HFFc6 (cell line): ENCODE data around the gene TUBGCP6. TPM values are rescaled to one million over a fixed set of nuclear protein-coding genes. Genes with fewer than 3 reads are reported as not detected.

Experiments used
- DNase-seq: peaks from one replicate; pipeline ENCODE4 v3.0.0-alpha.2; 2018
- H3K27ac Mint-ChIP-seq: 2 replicates; pipeline ENCODE4 v1.8.0; 2020; ENCODE audit warnings: mild to moderate bottlenecking, mixed read lengths
- H3K27me3 Mint-ChIP-seq: 2 replicates; pipeline ENCODE4 v1.8.0; 2021; ENCODE audit warnings: mild to moderate bottlenecking, moderate library complexity, mixed read lengths; ENCODE audit not compliant: insufficient read depth
- H3K36me3 Mint-ChIP-seq: 2 replicates; pipeline ENCODE4 v1.8.0; 2021; ENCODE audit warnings: low read depth, mixed read lengths
- H3K4me1 Mint-ChIP-seq: 2 replicates; pipeline ENCODE4 v1.8.0; 2020; ENCODE audit warnings: low read depth, mixed read lengths
- H3K4me3 Mint-ChIP-seq: 2 replicates; pipeline ENCODE4 v1.8.0; 2020; ENCODE audit warnings: mild to moderate bottlenecking, moderate library complexity, mixed read lengths
- H3K9me3 Mint-ChIP-seq: 2 replicates; pipeline ENCODE4 v1.8.0; 2020; ENCODE audit warnings: mild to moderate bottlenecking, mixed read lengths
- CTCF ChIP-seq: fragments of 200-600 bp; sonication (generic); IDR thresholded peaks from 2 replicates; pipeline ENCODE4 v1.5.0; 2021; ENCODE audit warnings: antibody characterized with exemption, mild to moderate bottlenecking
- total RNA-seq, 6 experiments: library from RNA; stranded (reverse); fragmentation: NEBNext Ultra II Directional; extraction: Animal tissue kit (Norgen Biotek cat#: 25700); gene quantifications; 2 replicates in 1 of 6; 3 replicates in 5 of 6; pipeline ENCODE4 v1.2.3, GENCODE V29; 2021

The TUBGCP6 gene
- total RNA-seq, 6 experiments from 2014 or later, result 20.1 to 26.8 (median 21.7) TPM

GRCh38 chr22:50250249-50250554 is 5.4 kb upstream of the TUBGCP6 start:
- DNase-seq, result no peak
- Mint-ChIP-seq H3K36me3 (no peaks in the 10 kb centered on the region), H3K4me1 (peaks cover 17% of the 10 kb centered on the region; the same call in 1 of the 2 replicates), H3K4me3 (peak overlapping the region; percentile 86), H3K27ac (no peak overlapping the region; the same call in 1 of the 2 replicates), H3K27me3 (peaks cover 6% of the 10 kb centered on the region), H3K9me3 (no peaks in the 10 kb centered on the region)
- TF ChIP-seq CTCF, result no peak

GRCh38 chr22:50249341-50250248 is 4.8 kb upstream of the TUBGCP6 start:
- no peak overlapping the region; the same call in 1 of the 2 replicates for H3K27ac Mint-ChIP-seq
- peaks cover 17% of the 10 kb centered on the region; the same call in 1 of the 2 replicates for H3K4me1 Mint-ChIP-seq
- peaks cover 5% of the 10 kb centered on the region; the same call in 1 of the 2 replicates for H3K36me3 Mint-ChIP-seq
- no peak for TF ChIP-seq CTCF
- DNase-seq, result no peak
- H3K4me3 Mint-ChIP-seq, result peak overlapping the region; percentile 86
- H3K27me3 Mint-ChIP-seq, result peaks cover 8% of the 10 kb centered on the region
- no peaks in the 10 kb centered on the region; the same call in 1 of the 2 replicates for H3K9me3 Mint-ChIP-seq

- H3K4me1 Mint-ChIP-seq, result peaks cover 23% of the 10 kb centered on the region; the same call in 1 of the 2 replicates
- no peak for TF ChIP-seq CTCF
- no peak overlapping the region for H3K4me3 Mint-ChIP-seq
- H3K36me3 Mint-ChIP-seq, result peaks cover 10% of the 10 kb centered on the region; the same call in 1 of the 2 replicates
- H3K27me3 Mint-ChIP-seq, result peaks cover 8% of the 10 kb centered on the region
- DNase-seq, result no peak
- no peaks in the 10 kb centered on the region; the same call in 1 of the 2 replicates for H3K9me3 Mint-ChIP-seq
- H3K27ac Mint-ChIP-seq, result peak overlapping the region; percentile 85
Measured at GRCh38 chr22:50248196-50249081, 3.6 kb upstream of the TUBGCP6 start.

GRCh38 chr22:50247748-50248147 is 2.9 kb upstream of the TUBGCP6 start:
- no peaks in the 10 kb centered on the region; the same call in 1 of the 2 replicates for H3K9me3 Mint-ChIP-seq
- H3K27ac Mint-ChIP-seq, result peak overlapping the region; percentile 85
- peaks cover 13% of the 10 kb centered on the region for H3K36me3 Mint-ChIP-seq
- peaks cover 28% of the 10 kb centered on the region for H3K4me1 Mint-ChIP-seq
- peaks cover 11% of the 10 kb centered on the region for H3K27me3 Mint-ChIP-seq
- H3K4me3 Mint-ChIP-seq, result peak overlapping the region; percentile 30; the same call in 1 of the 2 replicates
- peak; percentile 60 for DNase-seq
- TF ChIP-seq CTCF, result no peak
